ENCODE measurements around the gene CHTF18. TPM values are rescaled to one million over a fixed set of nuclear protein-coding genes. Genes with fewer than 3 reads are reported as not detected.

The CHTF18 gene
- total and polyA plus RNA-seq, 9 of the 15 experiments (the other 6 are each of a cell fraction or from before 2014, with no cell fraction given): 2.5 to 123 (median 17.0) TPM

DNA sequence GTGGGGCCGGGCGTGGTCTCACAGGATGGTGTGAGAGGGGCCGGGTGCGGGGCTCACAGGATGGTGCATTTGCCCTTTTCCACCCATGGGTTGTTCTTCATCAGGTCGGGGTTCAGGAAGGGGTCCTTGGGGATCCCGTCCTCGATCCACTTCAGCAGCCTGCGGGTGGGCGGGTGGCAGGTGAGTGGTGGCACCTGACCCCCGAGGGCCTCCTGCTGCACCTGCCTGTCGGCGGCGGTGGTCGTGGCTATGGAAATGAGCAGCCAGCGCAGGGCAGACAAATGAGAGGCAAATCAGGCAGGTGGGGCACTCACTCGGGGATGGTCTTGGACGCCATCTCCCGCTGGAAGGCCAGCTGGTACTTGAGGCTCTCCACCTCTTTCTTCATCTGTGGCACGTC is 10.2 kb downstream of the CHTF18 start:
- in situ Hi-C loops (cut with MboI): no loop called here
- H3K79me2 ChIP-seq (ENCODE audit: control insufficient read depth, insufficient read depth, low read length): no peaks in the 10 kb centered on the region; the same call in 2 of the 3 replicates
- intact Hi-C loops (cut with micrococcal nuclease): no loop called here
- WGBS (ENCODE audit: insufficient coverage, low coverage, missing lambda C conversion rate): 92% methylated on average over 12 of the region's 19 CpGs
- no peaks in the 10 kb centered on the region for H3K9me1 ChIP-seq (ENCODE audit: control insufficient read depth, insufficient read depth, low read length)
- H3K9ac ChIP-seq (ENCODE audit: insufficient read depth in 1 of 2, low read depth in 2 of 2, low read length in 2 of 2): peak overlapping the region in 1 of 2 experiments; percentile 68; a peak in 2 of 4 replicates
- TF ChIP-seq ZNF146 (CRISPR knock-in tag; IDR thresholded peaks at IDR 0.05; ENCODE audit: unreplicated experiment) (no peak), RBFOX2 (IDR thresholded peaks at IDR 0.05; ENCODE audit: low read depth, low read length) (0 out of 2 replicates have a peak, but pooled peaks have one; percentile 10), TSC22D4 (tag; IDR thresholded peaks at IDR 0.05) (no peak)
- no peak for DNase-seq (ENCODE audit: extremely low read depth in 1 of 4, low spot score in 3 of 4)
- ATAC-seq: no peak
- H3K4me1 ChIP-seq (replicated peaks in 1 of 2; ENCODE audit: control insufficient read depth in 2 of 2, insufficient read depth in 2 of 2, low read length in 2 of 2): peaks cover 2 to 92% of the 10 kb centered on the region in 2 experiments; a peak in 3 of 5 replicates
- H3K4me3 ChIP-seq: no peak overlapping the region
- H2AFZ ChIP-seq (ENCODE audit: low read depth, low read length): no peak overlapping the region
- BruUV-seq (replicated peaks): no TSS peak
- no peak overlapping the region for H3K27ac ChIP-seq (ENCODE audit: extremely low read depth, low read depth, low read length)
- no peak overlapping the region for H3K4me2 ChIP-seq (ENCODE audit: insufficient read depth, low read length)
- FAIRE-seq: no peak
- peaks cover 11% of the 10 kb centered on the region for H4K20me1 ChIP-seq (replicated peaks; ENCODE audit: control insufficient read depth, insufficient read depth, low read length)
- H3K9me3 ChIP-seq (replicated peaks; ENCODE audit: control insufficient read depth, insufficient read depth, low read depth, low read length): no peaks in the 10 kb centered on the region
- CTCF ChIA-PET (ENCODE audit: low intra/inter-chr PET ratio): no interaction called here
- no peaks in the 10 kb centered on the region for H3K27me3 ChIP-seq (ENCODE audit: control insufficient read depth in 2 of 2, insufficient read depth in 2 of 2, low read length in 2 of 2)
- peaks cover 25% of the 10 kb centered on the region; the same call in 1 of the 3 replicates for H3K36me3 ChIP-seq (ENCODE audit: control insufficient read depth, insufficient read depth, low read length)
- POLR2A ChIA-PET: interaction anchor here (1.0 kb wide), 1 partner anchor 11 kb away, joined by 3 read pairs; the partner anchor contains the start of genes CHTF18 and RPUSD1

- Histone ChIP-seq H3K27ac (ENCODE audit: extremely low read depth, low read depth, low read length) (no peak overlapping the region), H3K4me3 (no peak overlapping the region), H3K9ac (ENCODE audit: insufficient read depth in 1 of 2, low read depth in 2 of 2, low read length in 2 of 2) (peak overlapping the region in 1 of 2 experiments; percentile 68; a peak in 2 of 4 replicates), H3K79me2 (ENCODE audit: control insufficient read depth, insufficient read depth, low read length) (no peaks in the 10 kb centered on the region; the same call in 2 of the 3 replicates), H3K9me3 (replicated peaks; ENCODE audit: control insufficient read depth, insufficient read depth, low read depth, low read length) (no peaks in the 10 kb centered on the region), H3K4me2 (ENCODE audit: insufficient read depth, low read length) (no peak overlapping the region), H3K27me3 (ENCODE audit: control insufficient read depth in 2 of 2, insufficient read depth in 2 of 2, low read length in 2 of 2) (no peaks in the 10 kb centered on the region), H4K20me1 (replicated peaks; ENCODE audit: control insufficient read depth, insufficient read depth, low read length) (peaks cover 11% of the 10 kb centered on the region), H3K4me1 (replicated peaks in 1 of 2; ENCODE audit: control insufficient read depth in 2 of 2, insufficient read depth in 2 of 2, low read length in 2 of 2) (peaks cover 2 to 90% of the 10 kb centered on the region in 2 experiments; a peak in 3 of 5 replicates), H3K36me3 (ENCODE audit: control insufficient read depth, insufficient read depth, low read length) (peaks cover 20% of the 10 kb centered on the region; the same call in 1 of the 3 replicates), H3K9me1 (ENCODE audit: control insufficient read depth, insufficient read depth, low read length) (no peaks in the 10 kb centered on the region), H2AFZ (ENCODE audit: low read depth, low read length) (no peak overlapping the region)
- DNase-seq (ENCODE audit: extremely low read depth in 1 of 4, low spot score in 3 of 4): peak in 1 of 4 experiments; percentile 19
- intact Hi-C loops (cut with micrococcal nuclease) (no loop called here), in situ Hi-C loops (cut with MboI) (no loop called here)
- ATAC-seq: no peak
- BruUV-seq (replicated peaks): no TSS peak
- ChIA-PET POLR2A (interaction anchor here (0.6 to 1.0 kb wide), 3 partner anchors 11 to 298 kb away, joined by 3 read pairs; partner anchors contain the start of genes CHTF18 and RPUSD1), CTCF (ENCODE audit: low intra/inter-chr PET ratio) (no interaction called here)
- 44% methylated on average over 20 of the region's 22 CpGs for whole genome bisulfite sequencing (ENCODE audit: insufficient coverage, low coverage, missing lambda C conversion rate)
- TF ChIP-seq RBFOX2 (IDR thresholded peaks at IDR 0.05; ENCODE audit: low read depth, low read length) (0 out of 2 replicates have a peak, but pooled peaks have one; percentile 8), POLR2A (conservative IDR thresholded peaks at IDR 0.05) (peak; percentile 33; the same call in 1 of the 2 replicates), KLF16 (IDR thresholded peaks at IDR 0.05) (no peak)
- FAIRE-seq: no peak
Observed at GRCh38 chr16:799111-799947, 10.9 kb downstream of the CHTF18 start.
